Keratinocyte (primary cell): ENCODE results near the gene STOM. TPM values are rescaled to one million over a fixed set of nuclear protein-coding genes. Genes with fewer than 3 reads are reported as not detected.

Source experiments
- DNase-seq: peaks from one replicate; pipeline ENCODE4 v3.0.0-alpha.2; 2011; ENCODE audit warnings: low read depth, missing footprints, low spot score
- FAIRE-seq: peaks from 2 replicates; lab custom pipeline; 2011; peaks lifted over from hg19 to GRCh38; lab: Jason Lieb, UNC
- H2AFZ ChIP-seq: 2 replicates; pipeline ENCODE4 v1.6.0; 2012; ENCODE audit warnings: low read length, control low read depth, inconsistent platforms; ENCODE audit not compliant: control insufficient read depth
- H3K27ac ChIP-seq: 2 replicates; pipeline ENCODE4 v1.5.1; 2011; ENCODE audit warnings: low read length; ENCODE audit not compliant: control insufficient read depth, insufficient read depth
- H3K27me3 ChIP-seq: 3 replicates; pipeline ENCODE4 v1.6.0; 2011; ENCODE audit warnings: low read length; ENCODE audit not compliant: control insufficient read depth, insufficient read depth; ENCODE audit errors: extremely low read depth
- H3K36me3 ChIP-seq, 2 experiments: 2 replicates in 1 of 2; 3 replicates in 1 of 2; pipeline ENCODE4 v1.5.1; 2011; ENCODE audit warnings: low read length in 2 of 2, mild to moderate bottlenecking in 1 of 2; ENCODE audit not compliant: control insufficient read depth in 2 of 2, insufficient read depth in 2 of 2; ENCODE audit errors: extremely low read depth in 1 of 2
- H3K4me1 ChIP-seq: 3 replicates; pipeline ENCODE4 v1.5.1; 2011; ENCODE audit warnings: low read length; ENCODE audit not compliant: control insufficient read depth, insufficient read depth; ENCODE audit errors: extremely low read depth
- H3K4me2 ChIP-seq: 3 replicates; pipeline ENCODE4 v1.6.0; 2011; ENCODE audit warnings: low read depth, low read length; ENCODE audit not compliant: control insufficient read depth, insufficient read depth; ENCODE audit errors: extremely low read depth
- H3K4me3 ChIP-seq, 3 experiments: fragments of 200-600 bp in 1 of 3; sonication (generic) in 1 of 3; 2 replicates in 2 of 3; 3 replicates in 1 of 3; pipeline ENCODE4 v1.5.1; 2011 to 2016; ENCODE audit warnings: low read length in 3 of 3, mild to moderate bottlenecking in 3 of 3, control low read depth in 2 of 3, inconsistent platforms in 1 of 3, low read depth in 1 of 3, mixed read lengths in 1 of 3, mixed run types in 1 of 3, moderate library complexity in 1 of 3; ENCODE audit not compliant: control insufficient read depth in 2 of 3, insufficient read depth in 2 of 3; ENCODE audit errors: extremely low read depth in 1 of 3
- H3K79me2 ChIP-seq: 2 replicates; pipeline ENCODE4 v1.6.0; 2012; ENCODE audit warnings: low read length; ENCODE audit not compliant: control insufficient read depth, insufficient read depth
- H3K9ac ChIP-seq: 3 replicates; pipeline ENCODE4 v1.6.0; 2011; ENCODE audit warnings: low read length; ENCODE audit not compliant: control insufficient read depth, insufficient read depth; ENCODE audit errors: extremely low read depth
- H3K9me1 ChIP-seq: 3 replicates; pipeline ENCODE4 v1.6.0; 2011; ENCODE audit warnings: low read length; ENCODE audit not compliant: control insufficient read depth, insufficient read depth; ENCODE audit errors: extremely low read depth
- H3K9me3 ChIP-seq: 2 replicates; pipeline ENCODE4 v1.5.1; 2012; ENCODE audit warnings: low read depth, low read length; ENCODE audit not compliant: control insufficient read depth
- H4K20me1 ChIP-seq: 3 replicates; pipeline ENCODE4 v1.6.0; 2011; ENCODE audit warnings: low read length; ENCODE audit not compliant: control insufficient read depth, insufficient read depth; ENCODE audit errors: extremely low read depth
- EZH2 ChIP-seq: IDR thresholded peaks from one replicate; pipeline ENCODE4 v1.6.1; 2012; ENCODE audit warnings: inconsistent platforms, mild to moderate bottlenecking, low read length, moderate library complexity
- dilution Hi-C: fragments of 300-500 bp; cut with MboI; formaldehyde crosslinking; loops from one replicate; pipeline ENCODE4 v1.7.0; 2020; ENCODE audit warnings: low sequenced_read_pairs; ENCODE audit not compliant: extremely low pct_ligation_motif_present
- polyA plus RNA-seq, 5 experiments: library from polyadenylated mRNA; depleted of rRNA in 3 of 5; stranded (reverse) in 3 of 5; stranded (forward) in 1 of 5; unstranded in 1 of 5; fragments of >200 nt; gene quantifications; 1 replicate in 1 of 5; 2 replicates in 3 of 5; 3 replicates in 1 of 5; pipeline versions ENCODE4 v1.2.1 to v1.2.3, GENCODE V29; 2011 to 2012; ENCODE audit warnings: missing spikeins in 2 of 5, low read depth in 1 of 5, low replicate concordance in 1 of 5
- TF ChIP-seq, protein P1 (sequence below), 3 experiments: IDR thresholded peaks in 1 of 3; conservative IDR thresholded peaks in 1 of 3; optimal IDR thresholded peaks in 1 of 3; 2 replicates in 2 of 3; 3 replicates in 1 of 3; pipeline versions ENCODE3 to v1.5.1; 2011; ENCODE audit warnings: low read length in 3 of 3, mild to moderate bottlenecking in 3 of 3, moderate library complexity in 2 of 3, control low read depth in 1 of 3, inconsistent platforms in 1 of 3; ENCODE audit not compliant: insufficient read depth in 2 of 3; ENCODE audit errors: extremely low read depth in 1 of 3

The STOM gene
- polyA plus RNA-seq, 1 donor (not counting 4 experiments of a cell fraction or from before 2014, with no cell fraction given), result 121 TPM

DNA sequence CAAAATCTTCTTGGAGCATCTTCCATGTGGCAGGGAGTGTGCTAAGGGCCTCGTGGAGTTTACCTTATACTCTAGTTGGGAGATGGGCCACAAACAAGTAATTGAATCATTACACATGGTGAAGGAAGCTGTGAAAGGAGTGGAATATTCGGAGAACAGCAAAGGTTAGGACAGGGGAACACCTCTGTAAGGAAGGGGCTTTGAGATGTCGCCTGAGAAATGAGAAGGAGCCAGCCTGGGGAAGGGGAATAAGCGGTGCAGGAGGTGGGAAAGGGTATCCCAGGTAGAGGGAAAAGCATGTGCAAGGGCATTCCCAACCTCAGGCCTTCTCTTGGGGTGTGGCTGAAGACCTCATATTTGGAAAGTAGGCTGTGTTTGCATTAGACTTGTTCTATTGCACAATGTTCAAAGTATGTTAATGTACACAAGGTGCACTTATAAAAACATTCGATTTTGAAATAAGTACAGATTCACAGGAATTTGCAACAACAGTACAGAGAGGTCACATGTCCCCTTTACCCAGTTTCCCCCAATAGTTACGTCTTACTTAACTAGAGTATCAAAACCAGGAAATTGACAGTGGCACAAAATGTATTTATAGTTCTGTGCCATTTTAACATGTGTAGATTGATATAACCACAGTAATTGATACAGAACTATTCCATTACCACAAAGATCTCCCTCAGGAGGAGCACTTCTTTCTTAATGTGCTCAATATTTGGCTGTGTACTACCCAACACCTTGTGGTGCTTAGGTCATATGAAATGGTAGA, 2.4 kb upstream of the STOM start:
- FAIRE-seq (no peak), DNase-seq (no peak)
- Histone ChIP-seq H2AFZ (peak overlapping the region; percentile 42), H3K79me2 (peaks cover 21% of the 10 kb centered on the region), H3K27me3 (no peaks in the 10 kb centered on the region), H3K9ac (peak overlapping the region; percentile 41), H3K36me3 (no peaks in the 10 kb centered on the region), H3K4me3 (peak overlapping the region in 2 of 3 experiments; percentile 16 to 20), H3K9me3 (no peaks in the 10 kb centered on the region), H3K4me1 (peaks cover 50% of the 10 kb centered on the region), H3K9me1 (no peaks in the 10 kb centered on the region), H3K27ac (peak overlapping the region; percentile 90), H4K20me1 (no peaks in the 10 kb centered on the region), H3K4me2 (peak overlapping the region; percentile 63)
- dilution Hi-C loops, result no loop called here
- TF ChIP-seq EZH2, result no peak
- TF ChIP-seq, protein P1, sequence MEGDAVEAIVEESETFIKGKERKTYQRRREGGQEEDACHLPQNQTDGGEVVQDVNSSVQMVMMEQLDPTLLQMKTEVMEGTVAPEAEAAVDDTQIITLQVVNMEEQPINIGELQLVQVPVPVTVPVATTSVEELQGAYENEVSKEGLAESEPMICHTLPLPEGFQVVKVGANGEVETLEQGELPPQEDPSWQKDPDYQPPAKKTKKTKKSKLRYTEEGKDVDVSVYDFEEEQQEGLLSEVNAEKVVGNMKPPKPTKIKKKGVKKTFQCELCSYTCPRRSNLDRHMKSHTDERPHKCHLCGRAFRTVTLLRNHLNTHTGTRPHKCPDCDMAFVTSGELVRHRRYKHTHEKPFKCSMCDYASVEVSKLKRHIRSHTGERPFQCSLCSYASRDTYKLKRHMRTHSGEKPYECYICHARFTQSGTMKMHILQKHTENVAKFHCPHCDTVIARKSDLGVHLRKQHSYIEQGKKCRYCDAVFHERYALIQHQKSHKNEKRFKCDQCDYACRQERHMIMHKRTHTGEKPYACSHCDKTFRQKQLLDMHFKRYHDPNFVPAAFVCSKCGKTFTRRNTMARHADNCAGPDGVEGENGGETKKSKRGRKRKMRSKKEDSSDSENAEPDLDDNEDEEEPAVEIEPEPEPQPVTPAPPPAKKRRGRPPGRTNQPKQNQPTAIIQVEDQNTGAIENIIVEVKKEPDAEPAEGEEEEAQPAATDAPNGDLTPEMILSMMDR (optimal IDR thresholded peaks at IDR 0.05 in 1 of 3, IDR thresholded peaks at IDR 0.05 in 1 of 3, conservative IDR thresholded peaks at IDR 0.05 in 1 of 3; ENCODE audit: extremely low read depth in 1 of 3, insufficient read depth in 2 of 3, low read length in 3 of 3), result no peak

DNA sequence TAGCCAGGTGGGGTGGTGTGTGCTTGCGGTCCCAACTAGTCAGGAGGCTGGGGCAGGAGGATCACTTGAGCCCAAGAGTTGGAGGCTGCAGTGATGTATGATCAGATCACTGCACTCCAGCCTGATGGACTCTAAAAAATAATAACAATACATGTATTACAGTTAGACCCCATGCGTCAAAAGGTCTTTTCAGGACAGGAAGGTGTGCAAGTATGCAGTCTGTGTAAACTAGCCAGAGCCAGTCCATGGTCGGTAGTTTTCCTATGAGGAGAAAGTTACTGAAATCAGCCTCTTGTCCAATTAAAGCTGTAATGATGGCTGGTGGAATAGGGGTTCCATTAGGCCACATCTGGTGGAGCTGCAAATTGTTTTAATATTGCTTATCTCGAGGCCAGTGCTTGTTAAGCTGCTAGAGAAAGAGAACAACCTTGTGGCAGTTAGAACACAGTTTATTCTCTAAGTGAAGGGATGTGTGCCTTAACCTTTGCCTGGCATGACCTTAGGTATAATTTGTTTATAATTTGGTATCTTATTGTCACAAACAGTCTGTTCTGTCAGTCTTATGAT, 1.5 kb upstream of the STOM start:
- Histone ChIP-seq H4K20me1 (no peaks in the 10 kb centered on the region), H3K27ac (peak overlapping the region; percentile 90), H3K4me2 (peak overlapping the region; percentile 63), H3K27me3 (no peaks in the 10 kb centered on the region), H2AFZ (peak overlapping the region; percentile 12), H3K79me2 (peaks cover 29% of the 10 kb centered on the region), H3K9me1 (no peaks in the 10 kb centered on the region), H3K9me3 (no peaks in the 10 kb centered on the region), H3K4me3 (no peak overlapping the region), H3K36me3 (no peaks in the 10 kb centered on the region), H3K4me1 (peaks cover 54% of the 10 kb centered on the region), H3K9ac (no peak overlapping the region)
- no peak for TF ChIP-seq EZH2
- TF ChIP-seq, protein P1 (optimal IDR thresholded peaks at IDR 0.05 in 1 of 3, IDR thresholded peaks at IDR 0.05 in 1 of 3, conservative IDR thresholded peaks at IDR 0.05 in 1 of 3; ENCODE audit: extremely low read depth in 1 of 3, insufficient read depth in 2 of 3, low read length in 3 of 3), result no peak
- FAIRE-seq (no peak), DNase-seq (no peak)
- dilution Hi-C loops, result no loop called here
